ENCODE data around the gene ARSJ. TPM values are rescaled to one million over a fixed set of nuclear protein-coding genes. Genes with fewer than 3 reads are reported as not detected.
"Not testable (repeated sequence)": the region's sequence is repeated elsewhere in the genome, so short reads cannot be mapped to it uniquely, and the experiment has no call there.

The ARSJ gene
- polyA plus RNA-seq (ENCODE audit: insufficient read length in 4 of 4): 10 to 100 TPM; 15.3 to 17.1 (median 16.9) TPM

DNA sequence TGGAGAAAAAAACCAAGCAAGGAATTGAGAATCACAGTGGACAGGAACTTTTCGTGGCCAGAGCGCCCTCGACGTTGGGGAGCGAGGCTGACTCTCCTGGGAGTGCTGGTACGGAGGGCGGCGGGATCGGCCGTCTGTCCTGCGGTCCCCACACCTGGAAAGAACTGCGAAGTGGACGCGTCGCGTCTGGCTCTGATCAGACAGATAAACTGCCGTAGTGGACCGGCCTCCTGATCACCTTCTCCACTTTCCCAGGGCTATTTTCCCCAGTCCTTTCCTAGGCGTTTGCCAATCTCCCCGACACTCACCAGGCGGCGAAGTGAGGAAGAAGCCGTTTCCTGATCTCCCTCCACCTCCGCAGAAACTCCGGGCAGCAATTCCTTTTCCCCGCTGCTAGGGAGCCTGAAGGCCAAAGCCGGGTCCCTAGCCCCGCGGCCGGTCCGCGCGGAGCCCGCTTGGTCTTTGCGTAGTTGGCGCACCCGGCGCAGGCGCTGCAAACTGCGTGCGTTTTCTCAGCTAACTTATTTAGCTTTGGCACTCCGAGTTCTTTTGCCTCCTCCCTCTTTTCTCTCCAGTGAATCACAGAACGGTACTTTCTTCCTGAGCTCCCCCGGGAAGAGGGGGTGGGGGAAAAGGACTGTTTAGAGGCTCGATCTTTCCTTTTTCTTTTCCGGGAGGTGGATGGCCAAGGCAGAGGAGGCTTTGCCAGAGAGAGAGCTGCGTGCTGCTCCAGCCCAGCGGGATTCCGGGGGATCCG is at the start of gene ARSJ:
TSS of gene ARSJ (minus strand) at position 500 of the 757 bp plus-strand sequence. CDS start 813 bp downstream, outside the sequence.
- DNase-seq (ENCODE audit: low read depth in 4 of 4, low spot score in 2 of 4): peak; percentile 42 to 73 (median 60)

DNA sequence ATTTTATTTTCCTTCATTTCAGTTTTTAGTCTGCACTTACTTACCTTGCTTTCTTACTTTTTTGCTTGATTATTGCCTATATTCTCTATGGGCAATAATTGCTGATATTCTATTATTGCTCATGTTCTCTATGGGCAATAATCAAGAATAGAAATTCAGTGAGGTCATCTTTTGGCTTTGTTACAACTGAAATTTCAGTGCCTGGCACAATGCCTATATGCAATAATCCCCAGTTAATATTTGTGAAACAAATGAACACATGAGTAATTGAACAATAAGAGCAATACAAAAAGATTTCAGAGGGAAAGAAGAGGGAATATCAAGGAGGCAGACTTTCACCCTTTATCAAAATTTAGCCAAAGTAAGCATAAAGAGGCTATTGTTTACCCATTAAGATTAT is 48.6 kb upstream of the ARSJ start:
- DNase-seq (ENCODE audit: low read depth in 4 of 4, low spot score in 2 of 4): no peak

DNA sequence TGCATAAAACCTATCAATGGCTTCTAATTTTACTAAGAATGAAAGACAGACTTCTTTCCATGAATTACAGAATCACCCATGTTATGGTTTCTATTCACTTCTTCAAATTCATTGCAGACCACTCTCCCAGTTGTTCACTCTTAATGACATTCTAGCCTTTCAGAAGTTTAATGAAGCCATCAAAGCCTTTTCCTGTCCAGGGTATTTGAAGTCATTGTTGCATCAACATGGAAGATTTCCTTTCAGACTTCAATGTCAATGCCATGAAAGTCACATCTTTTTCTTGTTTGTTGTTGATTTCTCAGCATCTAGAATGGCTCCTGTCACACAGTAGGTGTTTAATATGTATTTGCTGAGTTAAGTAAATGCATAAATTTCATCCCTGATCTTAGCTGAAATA is 48.1 kb upstream of the ARSJ start:
- no peak for DNase-seq (ENCODE audit: low read depth in 4 of 4, low spot score in 2 of 4)

DNA sequence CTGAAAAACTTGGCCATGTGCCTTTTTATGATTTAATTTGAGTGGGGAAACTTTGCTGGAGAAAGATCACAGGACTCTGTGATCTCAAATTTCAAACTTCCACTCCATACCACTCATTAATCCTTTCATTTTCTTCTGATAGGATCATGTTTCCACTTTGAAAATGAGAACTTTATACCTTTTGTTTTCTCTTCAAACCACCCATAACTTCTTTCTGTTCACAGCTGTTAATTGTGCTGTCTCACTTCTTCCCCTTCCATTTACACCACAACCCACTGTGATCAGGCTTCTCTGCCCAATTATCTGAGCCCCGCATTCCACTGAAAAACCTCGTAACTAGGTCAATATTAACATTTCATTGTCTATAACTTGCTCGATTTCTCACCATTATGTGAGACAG is 47.0 kb upstream of the ARSJ start:
- DNase-seq (ENCODE audit: low read depth in 4 of 4, low spot score in 2 of 4): no peak

DNA sequence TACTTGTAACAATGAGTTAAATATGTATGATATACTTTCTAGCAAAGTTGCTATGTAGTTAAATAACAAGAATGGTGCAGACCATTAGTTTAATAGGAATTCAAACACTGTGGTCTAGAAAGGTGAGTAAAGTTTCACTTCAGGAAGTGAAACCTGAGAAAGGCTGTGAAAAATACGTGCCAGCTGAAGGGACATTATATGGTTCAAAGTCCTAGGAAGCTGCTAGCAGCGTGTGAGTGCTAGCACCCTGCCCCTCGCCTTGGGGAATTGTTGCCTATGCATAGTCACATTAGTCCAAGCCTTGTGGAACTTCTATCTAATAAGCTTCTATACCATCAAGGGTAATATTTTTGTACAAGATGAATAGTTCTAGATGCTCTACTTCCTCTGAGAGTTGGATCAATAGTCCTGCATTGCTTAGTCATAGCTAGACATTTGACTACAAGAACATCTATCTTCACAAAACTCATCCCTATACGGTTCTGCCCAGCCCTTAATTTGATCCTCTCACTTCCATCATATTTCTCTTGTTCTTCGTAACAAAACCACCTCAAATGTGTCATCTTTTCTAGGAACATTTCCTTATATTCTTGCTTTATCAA is 45.8 kb upstream of the ARSJ start:
- no peak for DNase-seq (ENCODE audit: low read depth in 4 of 4, low spot score in 2 of 4)

DNA sequence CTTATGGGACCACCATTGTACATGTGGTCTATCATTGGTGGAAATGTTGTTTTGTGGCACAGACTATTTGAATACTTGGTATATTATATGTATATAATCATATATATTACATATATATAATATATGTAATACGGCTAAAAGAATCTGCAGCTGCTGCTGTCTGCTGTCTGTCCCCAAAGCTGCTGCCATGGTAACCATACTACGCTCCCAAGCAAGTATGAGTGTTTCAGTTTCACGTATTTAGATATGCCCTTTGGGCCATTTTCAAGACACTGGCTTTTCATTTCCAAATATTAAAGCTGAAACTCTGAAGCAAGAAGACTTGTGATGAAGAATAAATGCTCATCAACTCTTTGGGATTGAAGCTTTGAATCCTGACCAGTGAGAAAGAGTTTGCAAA is 42.0 kb upstream of the ARSJ start:
- no peak for DNase-seq (ENCODE audit: low read depth in 4 of 4, low spot score in 2 of 4)

DNA sequence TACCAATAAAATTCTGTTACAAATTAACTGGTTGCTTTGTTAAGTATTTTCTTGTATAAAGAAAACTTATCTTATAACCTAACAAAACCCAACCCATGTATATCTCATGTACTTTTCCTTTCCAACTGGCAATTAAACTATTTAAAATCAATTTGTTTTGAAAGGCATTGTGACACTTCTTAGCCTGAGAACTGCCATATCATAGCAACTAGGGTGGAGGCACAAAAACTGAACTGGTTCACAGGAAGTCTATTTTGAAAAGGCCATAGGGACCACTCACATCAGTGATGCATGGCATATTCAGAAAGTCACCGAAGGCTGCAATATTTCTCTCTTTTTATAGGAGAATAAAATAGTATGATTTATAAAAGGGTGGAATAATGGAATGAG is 40.5 kb upstream of the ARSJ start:
- DNase-seq (ENCODE audit: low read depth in 4 of 4, low spot score in 2 of 4): no peak

DNA sequence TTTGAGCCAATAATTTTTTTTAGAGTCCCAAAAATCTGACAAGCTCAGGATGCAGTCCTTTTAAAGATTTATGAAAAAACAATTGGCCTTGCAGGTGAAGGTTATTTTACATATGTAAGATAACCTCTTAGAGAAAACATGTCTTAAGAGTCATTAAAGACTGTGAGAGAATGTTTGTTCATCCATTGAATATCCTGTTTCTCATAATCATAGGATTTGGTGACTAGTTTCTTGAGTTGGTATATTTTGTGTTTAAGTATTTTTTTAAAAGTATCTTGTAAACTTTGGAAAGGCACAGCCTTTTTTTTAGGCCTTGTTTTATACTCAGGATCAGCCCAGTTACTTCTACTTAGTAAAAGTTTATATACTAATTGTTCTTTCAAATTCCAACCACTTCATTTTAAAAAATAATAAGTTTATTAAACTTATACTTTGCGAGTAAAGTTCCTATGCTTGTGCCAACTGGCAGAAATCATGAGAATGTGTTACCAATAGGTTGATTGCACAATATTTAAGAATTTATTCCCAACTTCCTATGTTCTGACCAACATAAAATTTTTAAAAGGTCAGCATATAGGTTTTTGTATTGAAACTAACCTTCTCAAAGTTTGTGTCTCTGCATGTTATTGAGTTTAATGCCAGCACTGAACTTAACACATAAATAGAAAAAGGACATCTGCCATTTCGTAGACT is 40.0 kb upstream of the ARSJ start:
- no peak for DNase-seq (ENCODE audit: low read depth in 4 of 4, low spot score in 2 of 4)

DNA sequence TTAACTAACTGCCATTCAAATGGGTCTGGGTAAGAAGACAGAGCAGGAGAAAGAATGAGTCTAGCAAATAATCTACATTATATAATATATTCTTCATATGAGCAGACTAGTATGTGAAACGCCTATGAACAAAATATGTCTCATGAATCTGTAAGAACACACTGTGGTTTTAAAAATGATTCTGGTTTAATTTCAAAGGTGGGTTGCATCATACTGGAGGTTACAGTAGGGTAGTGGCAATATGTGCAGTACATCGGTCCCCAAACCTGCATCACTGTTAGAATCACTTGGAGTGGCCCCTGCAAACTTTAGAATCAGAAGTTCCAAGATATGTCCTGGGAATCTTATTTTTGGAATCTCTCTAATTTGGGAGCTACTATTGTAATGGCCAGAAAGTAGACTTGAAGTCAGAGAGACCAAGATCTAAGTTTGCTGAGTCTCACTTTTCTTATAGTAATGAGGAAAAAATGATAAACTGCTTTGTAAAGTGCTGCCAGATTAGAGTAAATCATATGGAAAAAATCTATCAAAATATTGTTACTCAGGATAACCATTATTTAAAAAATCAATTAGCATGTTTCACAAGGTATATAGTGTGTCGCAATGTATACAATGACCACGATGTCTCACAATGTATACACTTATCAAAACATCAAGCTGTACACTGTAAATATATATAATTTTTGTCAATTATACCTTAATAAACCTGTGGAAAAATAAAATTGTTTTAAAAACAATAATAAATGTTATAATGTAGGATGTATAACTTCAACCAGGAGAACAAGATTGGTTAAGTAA is 37.9 kb upstream of the ARSJ start:
- DNase-seq (ENCODE audit: low read depth in 4 of 4, low spot score in 2 of 4): no peak

DNA sequence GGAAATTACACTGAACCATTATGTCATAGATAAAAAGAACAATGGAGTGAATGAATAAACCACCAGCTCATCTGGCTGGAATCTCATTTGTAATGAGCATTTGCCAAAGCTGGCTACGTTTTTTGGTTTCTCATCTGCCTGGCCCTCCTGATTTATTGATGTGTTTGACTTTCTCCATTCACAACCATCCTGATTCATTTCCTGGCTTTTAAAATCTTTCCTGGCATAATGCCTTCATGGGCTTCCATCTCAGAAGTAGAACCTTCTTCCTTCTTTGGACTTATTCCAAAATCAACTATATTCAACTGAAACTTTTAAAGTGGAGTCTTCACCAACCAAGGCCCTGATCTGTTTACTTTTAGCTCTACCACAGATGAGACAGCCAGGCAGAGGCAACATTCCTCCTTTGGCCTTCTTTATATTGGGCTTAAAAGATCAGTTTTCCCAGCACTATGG is 36.0 kb upstream of the ARSJ start:
- DNase-seq (ENCODE audit: low read depth in 4 of 4, low spot score in 2 of 4): no peak

DNA sequence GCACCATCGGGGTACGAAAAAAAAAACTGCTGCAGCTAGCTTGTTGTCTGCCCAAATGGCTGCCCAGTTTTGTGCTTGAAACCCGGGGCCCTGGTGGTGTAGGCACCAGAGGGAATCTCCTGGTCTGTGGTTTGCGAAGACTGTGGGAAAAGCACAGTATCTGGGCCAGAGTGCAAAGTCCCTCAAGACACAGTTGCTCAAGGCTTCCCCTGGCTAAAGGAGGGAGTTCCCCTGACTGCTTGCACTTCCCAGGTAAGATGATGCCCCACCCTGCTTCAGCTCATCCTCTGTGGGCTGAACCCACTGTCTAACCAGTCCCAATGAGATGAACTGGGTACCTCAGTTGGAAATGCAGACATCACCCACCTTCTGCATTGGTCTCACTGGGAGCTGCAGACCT is 33.8 kb upstream of the ARSJ start:
- not testable (repeated sequence) for DNase-seq (ENCODE audit: low read depth in 4 of 4, low spot score in 2 of 4)

DNA sequence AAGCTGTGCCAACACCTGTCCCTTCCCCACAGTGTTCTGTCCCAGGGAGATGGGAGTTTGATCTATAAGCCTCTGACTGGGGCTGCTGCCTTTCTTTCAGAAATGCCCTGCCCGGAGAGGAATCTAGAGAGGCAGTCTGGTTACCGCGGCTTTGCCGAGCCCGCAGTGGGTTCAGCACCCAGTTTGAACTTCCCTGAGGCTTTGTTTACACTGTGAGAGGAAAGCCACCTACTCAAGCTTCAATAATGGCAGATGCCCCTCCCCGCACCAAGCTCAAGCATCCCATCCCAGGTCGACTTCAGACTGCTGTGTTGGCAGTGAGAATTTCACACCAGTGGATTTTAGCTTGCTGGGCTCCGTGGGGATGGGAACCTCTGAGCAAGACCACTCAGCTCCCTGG is 33.3 kb upstream of the ARSJ start:
- no peak for DNase-seq (ENCODE audit: low read depth in 4 of 4, low spot score in 2 of 4)

DNA sequence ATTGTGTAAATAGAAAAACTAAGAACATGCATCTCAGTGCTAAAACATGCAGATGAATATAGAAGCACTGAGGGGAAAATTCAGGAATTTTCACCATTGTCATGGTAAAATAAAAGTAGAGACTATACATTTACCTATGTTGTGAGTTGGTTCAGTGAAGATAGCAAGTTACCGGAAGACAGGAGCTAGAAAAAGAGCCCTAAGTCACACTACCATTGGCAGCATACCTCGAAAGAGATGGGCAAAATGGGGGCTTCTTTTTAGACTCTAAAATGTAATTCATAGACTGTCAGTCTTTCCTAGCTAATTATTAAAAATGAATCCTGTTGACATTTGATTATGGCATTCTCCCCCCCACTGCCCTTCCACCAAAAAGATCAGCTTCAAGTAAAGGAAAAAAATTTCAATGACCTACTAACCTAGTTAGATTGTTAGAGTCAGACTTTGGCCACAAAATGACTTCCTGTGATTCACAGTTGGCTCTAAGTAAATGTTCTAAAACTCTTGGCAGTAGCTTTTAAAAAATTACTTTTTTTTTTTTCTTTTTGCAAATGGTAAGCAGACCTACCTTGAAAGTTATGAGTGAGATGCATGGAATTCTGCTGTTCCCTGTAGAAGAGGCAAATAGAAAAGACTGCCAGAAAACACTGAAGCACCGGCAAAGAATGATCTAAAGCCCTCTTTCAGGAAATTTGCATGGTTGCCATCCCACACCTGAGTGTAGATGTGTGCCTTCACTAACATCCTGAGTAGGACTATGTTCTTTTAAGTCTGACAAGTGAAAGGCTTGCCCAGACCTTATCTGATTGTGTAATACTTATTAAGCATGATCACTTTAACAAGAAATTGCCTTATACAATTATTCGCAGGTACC is 26.4 kb upstream of the ARSJ start:
- no peak for DNase-seq (ENCODE audit: low read depth in 4 of 4, low spot score in 2 of 4)

DNA sequence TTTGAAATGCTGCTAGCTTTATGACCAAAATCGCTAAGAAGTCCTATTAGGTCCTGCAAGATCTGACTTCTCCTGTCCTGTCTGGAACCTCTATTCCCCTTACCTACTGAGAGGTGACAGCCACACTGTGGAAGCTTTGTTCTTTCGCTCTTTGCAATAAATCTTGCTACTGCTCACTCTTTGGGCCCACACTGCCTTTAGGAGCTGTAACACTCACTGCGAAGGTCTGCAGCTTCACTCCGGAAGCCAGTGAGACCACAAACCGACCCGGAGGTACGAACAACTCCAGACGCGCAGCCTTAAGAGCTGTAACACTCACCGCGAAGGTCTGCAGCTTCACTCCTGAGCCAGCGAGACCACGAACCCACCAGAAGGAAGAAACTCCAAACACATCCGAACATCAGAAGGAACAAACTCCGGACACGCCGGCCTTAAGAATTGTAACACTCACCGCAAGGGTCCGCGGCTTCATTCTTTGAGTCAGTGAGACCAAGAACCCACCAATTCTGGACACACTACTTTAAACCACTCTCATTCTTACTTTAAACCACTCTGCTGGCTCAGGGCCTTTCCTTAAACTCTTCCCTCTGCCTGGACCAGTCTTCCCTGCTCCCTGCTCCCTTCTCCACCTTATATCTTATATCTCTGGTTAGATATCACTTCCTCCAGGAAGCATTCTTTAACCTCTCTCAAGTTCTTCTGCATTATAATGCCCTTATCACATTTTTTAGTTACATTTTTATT is 25.2 kb upstream of the ARSJ start:
- DNase-seq (ENCODE audit: low read depth in 4 of 4, low spot score in 2 of 4): not testable (repeated sequence)

DNA sequence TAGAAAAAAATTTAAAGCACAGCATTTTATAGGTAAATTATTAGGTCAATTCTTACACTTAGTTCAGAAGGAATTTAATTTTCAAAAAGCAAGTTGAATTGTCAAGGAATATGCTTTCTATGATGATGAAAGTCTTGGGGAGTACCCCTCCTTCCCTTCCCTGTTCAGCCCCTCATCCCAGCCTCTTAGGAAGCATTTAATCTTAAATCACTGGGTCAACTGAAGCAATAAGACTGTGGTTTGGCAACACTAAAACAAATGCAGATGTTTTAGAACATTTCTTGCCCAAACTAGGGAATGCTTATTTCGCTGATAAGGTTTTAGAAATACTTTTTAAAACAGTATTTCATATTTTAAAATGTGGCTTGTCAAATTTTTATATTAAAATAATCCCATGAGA is 19.1 kb upstream of the ARSJ start:
- no peak for DNase-seq (ENCODE audit: low read depth in 4 of 4, low spot score in 2 of 4)

DNA sequence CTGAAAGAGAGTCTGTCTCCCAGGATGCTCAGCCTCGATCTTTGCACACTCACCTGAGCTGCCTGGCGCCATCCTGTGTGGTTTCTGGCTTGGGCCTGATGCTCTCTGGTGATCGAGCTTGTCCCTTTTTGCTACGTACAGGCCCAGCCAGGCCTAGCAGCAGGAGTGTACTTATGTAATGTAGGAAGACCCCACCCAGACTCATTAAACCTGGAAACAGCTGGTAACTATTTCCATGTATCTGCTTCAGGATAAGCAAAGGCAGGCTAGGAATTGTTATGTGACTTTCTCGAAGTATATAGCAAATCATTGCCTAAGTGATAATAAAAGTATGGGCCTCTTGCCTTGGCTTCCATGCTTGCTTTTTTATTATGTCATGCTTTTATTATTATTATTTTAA is 18.6 kb upstream of the ARSJ start:
- no peak for DNase-seq (ENCODE audit: low read depth in 4 of 4, low spot score in 2 of 4)

DNA sequence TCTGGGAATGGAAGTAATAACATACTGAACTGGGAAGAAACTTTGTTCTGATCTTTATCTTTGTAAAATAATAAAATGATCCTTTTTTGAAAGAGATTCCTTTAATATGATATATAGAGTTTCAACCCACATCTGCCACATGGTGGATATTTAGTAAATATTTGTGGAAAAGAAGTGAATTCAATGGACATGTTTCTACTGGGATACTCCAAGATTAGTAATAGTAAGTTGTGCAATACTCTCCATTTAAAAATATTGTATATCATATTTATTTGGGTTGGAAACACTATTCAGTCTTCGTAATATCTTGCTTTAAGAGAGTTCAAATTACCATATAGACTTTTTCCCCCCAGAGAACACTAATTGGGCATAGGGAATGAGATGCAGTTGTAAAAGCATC is 17.8 kb upstream of the ARSJ start:
- DNase-seq (ENCODE audit: low read depth in 4 of 4, low spot score in 2 of 4): no peak

DNA sequence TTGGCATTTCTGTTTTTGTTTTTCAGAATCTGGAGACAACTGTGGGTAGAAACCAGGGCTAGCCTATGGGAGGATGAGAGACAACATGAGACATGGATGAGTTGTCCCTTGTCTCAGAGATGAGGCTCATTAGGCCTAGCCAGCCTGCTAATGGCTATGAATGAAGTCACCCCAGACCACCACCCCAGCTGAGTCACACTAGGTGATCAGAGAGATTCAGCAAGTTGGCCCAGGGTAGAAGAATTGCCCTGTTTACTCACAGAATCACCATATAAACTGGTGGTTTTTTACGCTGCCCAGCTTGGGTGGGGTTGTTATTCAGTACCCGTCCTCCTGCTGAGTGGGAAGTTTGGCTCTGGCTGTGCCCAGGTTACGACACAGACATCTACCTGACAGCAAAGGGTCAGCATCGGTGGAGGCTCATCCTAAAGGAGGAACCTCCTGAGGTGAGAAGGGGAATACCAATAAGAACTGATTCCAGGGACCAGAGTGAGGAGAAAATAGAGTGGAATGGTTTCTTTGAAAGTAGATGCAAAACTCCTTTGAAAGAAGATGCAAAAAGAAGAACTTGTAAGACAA is 17.2 kb upstream of the ARSJ start:
- no peak for DNase-seq (ENCODE audit: low read depth in 4 of 4, low spot score in 2 of 4)

DNA sequence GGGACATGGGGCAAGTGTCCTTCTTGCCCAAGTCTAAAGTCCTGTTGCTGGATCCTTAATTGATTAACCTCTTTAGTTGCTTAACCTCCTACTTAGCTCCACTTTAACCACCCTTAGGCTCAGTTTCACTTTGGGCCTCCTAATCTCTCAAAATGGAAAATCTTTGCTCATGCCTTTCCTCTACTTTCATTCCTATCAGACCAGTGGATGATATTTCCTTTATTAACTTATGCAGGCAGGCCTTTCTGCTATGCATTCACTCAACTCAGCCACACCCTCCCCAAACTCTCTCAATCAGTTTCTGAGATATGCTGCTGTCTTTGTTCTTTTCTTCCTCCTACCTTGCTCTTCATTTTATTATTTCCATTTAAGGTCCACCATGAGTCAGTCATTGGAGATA is 14.4 kb upstream of the ARSJ start:
- DNase-seq (ENCODE audit: low read depth in 4 of 4, low spot score in 2 of 4): no peak

Data from left renal cortex interstitium (tissue), 4 donors.